HG03175 (cell line): ENCODE measurements around the gene POU3F1.
"Not testable (repeated sequence)": the region's sequence is repeated elsewhere in the genome, so short reads cannot be mapped to it uniquely, and the experiment has no call there.

Experiments used
- ATAC-seq: cut with Tn5 transposase; IDR thresholded peaks from one replicate; pipeline ENCODE4 v1.9.1; 2021; ENCODE audit warnings: mild to moderate bottlenecking, moderate library complexity; ENCODE audit not compliant: unreplicated experiment

Gene POU3F1

GRCh38 chr1:38050397-38051078 lies 3.9 kb upstream of the POU3F1 start:
- ATAC-seq, result no peak

GRCh38 chr1:38047603-38048141 lies 1.1 kb upstream of the POU3F1 start:
- no peak for ATAC-seq

- ATAC-seq, result peak; percentile 62
Measured at GRCh38 chr1:38046884-38047602, 450 bp upstream of the POU3F1 start.

GRCh38 chr1:38045401-38046332 lies 926 bp downstream of the POU3F1 start:
- ATAC-seq, result no peak

DNA sequence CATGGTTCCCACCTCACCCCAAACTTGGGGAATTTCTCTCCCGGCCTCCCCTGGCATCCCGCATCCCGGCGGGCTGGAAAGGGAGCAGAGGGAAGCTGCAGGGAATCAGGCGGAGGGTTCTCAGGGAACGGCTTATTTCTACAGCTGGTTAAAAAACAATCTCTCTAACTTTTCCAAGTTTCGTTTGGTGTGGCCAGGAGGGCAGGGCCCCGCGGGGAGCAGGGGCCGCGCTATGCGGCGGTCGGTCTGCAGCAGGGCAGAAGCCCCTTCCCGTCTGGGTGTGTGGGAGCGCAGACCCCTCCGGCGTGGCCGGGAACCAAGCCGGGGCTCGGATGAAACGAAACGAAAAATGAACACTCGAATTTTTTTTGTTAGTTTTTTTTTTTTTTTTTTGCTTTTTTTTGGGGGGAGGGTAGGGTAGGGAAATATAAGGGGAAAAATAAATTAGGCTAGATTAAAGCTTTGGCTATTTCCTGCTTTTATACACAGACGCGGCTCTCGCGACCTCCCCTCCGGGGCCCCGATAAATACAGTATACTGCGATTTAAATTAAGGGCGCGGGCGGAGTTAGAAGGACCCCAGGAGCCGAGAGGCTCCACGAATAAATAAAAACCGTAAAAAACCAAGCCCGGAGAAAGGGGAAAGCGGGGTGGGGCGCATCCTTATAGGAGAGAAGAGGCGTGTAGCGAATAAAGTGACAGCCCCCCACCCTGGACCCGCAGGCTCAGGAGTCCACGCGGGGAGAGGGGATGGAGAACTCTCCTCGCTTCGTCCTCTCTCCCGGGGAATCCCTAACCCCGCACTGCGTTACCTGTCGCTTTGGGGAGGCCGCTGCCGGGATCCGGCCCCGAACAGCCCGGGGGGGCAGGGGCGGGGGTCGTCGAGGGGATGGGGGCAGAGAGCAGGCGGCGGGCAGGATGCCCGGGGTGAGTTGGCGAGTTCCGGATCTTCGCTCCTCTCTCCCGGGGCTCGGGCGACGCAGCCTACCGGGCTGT lies 2.1 kb downstream of the POU3F1 start:
- ATAC-seq, result no peak

DNA sequence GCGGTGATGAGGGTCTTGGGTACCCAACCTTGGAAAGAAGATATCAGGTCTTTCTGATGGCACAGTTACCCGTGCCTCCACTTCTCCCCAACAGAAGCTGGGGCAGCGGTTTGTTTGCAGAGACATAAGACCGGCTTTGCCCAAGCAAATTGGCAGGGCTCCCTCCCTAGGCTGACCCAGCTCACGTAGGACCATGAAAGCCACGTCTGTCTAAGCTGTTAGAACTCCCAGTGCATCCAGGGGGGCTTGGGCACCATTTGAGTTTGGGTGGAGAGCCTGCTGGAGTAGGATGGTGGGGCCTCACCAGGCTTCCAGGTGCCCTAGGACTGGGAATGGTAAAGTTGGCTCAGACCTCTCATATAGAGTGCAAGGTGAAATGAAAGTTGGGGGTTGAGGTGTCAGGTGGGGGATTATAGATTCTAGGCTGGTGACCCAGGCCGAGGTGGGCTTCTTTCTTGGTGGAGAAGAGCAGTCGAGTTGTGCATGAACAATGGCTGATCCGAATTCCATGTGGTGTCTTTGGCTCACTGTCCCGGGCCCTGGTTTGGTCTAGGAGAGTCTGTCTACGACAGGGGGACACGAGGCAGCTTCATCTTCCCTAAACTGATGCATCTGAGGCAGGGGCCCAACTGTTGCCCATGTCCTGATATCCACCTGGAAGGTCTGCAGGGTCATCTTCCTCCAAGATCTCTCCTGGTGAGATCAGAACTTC lies 3.4 kb downstream of the POU3F1 start:
- ATAC-seq, result no peak

DNA sequence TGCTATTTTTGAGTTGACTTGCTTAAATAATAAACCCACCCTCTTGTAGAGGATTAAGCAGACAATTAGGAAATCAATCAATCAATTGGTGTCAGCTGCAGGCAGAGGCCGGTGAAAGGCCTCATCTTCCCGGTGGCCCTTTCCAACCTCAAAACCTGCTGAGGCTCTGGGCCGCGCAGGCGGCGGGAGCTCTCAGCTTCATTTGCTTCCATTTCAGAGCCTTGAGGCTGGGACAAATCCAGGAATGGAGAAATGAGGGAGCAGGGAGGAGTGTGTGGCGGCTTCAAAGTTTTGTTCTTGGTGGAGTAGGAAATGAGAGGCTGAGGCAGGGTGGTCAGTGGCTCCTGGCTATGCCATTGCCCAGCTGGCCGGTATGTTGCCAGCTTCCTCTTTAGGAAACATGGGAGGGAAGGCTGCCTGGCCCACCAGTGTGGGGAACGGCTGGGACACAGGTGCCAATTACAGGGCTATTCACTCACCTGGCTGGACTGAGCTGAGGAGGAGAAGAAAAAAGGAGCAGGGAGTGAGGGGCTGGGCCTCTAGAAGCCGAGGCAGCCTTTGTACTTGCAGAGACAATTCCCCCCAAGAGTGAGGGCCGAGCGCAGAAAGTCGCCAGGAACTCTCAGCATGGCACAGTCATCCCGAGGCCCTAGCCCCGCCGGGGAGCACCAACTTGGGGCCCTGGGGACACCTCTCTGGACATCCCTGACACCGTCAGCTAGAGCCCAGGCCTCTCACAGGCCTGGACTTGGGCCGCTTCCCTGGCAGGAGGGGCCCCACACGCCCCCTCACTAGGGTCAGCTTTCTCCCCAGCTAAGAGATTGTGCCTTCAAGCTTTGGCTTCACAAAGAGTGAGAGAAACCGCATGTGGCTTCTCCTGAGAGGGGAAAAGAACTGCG lies 4.4 kb downstream of the POU3F1 start:
- no peak for ATAC-seq

DNA sequence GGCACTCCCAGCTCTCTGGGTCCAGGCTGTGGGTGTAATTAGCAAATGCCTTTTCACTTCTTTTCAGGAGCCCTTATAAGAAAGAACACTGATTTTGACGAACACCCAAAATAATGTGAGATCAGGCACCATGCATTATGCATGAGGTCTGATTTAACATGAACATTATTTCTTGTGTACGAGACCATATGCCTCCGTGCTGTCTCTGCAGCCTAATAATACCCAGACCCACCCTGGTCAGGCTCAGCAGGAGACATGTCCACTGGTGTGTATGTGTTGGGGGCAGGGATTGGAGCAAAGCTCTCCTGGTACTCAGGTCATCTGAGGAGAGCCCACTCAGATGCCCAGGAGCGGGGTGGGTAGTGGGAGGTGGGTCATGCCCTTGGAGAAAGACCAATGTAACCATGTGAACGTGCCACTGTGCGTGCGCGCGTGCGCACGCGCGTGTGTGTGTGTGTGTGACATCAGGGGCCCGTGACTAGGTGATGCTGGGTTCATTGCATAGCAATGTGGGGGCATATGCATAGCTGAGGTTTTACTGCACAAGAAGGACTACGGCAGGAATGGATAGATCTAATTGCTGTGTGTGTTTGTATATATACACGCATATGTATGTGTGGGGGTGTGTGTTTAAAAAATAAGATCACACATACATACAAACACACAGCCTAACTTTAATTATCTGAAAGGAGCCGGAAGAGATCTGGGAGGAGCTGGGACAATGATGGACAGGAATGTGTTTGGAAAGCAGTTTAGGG lies 7.1 kb downstream of the POU3F1 start:
- no peak for ATAC-seq

DNA sequence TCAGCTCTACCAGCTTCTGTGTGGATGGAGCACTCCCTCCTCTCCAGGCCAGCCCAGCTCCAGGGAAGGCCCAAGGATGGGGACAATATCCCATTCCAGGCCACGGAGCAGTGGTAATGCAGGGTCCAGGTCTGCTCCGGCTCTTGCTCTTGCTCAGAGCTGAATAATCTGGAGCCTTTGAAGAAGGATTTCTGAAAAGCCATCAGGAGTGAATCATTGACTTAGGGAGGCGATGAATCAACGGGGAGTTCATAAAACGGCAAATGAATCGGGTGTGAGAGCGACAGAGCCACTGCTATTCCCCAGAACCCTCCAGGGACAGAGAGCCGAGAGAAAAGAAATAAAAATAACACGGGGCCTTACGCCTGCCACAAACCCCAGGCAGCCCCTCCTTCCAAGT lies 7.7 kb downstream of the POU3F1 start:
- ATAC-seq, result no peak

DNA sequence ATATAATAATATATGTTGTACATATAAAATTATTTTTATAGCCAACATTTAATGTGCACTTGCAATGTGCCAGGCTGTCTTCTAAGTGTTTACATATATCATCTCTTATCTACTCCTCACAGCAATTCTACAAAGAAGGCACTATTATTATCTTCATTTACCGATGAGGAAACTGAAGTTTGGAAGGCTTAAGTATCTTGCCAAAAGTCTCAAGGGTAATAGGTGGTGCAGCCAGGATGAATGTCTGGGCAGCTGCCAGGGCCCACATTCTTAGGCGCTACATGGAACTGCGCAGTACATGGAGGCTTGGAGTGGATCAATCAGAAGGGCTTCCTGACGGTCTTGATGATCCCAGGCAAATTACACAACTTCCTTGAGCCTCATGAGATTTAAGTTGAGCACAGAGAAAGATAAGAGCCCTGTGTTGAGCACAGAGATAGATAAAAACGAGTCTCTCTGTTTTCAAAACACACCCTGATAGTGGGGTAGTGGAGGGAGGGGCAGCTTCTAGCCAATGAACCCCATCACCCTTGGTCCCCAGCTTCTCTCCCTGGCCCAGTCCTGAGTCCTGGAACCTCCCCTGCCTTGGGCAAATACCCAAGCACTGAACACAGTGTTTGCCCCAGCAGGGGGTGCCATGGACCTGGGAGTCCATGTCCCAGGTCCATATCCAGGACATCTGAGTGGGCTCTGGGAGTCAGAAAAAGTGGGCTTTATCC lies 9.2 kb downstream of the POU3F1 start:
- no peak for ATAC-seq

DNA sequence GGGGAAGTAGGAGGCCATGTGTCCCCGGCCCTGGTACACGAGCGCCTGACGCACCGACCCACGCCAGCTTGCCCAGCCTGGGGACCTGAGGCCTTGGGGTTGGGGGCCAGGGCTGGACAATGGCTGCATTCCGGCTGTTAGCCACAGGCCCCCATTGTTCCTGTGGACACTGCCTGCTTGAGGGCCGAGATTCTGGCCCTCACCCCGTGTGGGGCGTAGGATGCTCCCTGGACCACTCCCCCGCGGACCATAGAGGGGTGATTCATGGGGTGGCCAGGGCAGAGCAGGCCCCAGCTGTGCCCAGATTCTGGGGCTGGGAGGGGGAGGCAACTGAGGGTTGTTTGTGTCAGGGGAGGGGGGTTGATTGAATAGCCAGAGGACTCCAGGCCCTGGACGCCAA lies 11.7 kb downstream of the POU3F1 start:
- no peak for ATAC-seq

DNA sequence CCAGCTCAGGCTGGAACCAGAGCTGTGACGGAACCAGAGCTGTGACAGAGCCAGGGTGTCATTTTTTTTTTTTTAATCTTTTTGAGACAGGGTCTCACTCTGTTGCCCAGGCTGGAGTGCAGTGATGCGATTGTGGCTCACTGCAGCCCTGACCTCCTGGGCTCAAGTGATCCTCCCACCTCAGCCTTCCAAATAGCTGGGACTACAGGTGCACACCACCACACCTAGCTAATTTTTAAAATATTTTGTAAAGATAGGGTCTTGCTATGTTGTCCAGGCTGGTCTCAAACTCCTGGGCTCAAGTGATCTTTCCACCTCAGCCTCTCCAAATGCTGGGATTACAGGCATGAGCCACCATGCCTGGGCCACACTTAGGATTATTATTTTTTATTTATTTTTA lies 13.6 kb downstream of the POU3F1 start:
- ATAC-seq, result not testable (repeated sequence)

DNA sequence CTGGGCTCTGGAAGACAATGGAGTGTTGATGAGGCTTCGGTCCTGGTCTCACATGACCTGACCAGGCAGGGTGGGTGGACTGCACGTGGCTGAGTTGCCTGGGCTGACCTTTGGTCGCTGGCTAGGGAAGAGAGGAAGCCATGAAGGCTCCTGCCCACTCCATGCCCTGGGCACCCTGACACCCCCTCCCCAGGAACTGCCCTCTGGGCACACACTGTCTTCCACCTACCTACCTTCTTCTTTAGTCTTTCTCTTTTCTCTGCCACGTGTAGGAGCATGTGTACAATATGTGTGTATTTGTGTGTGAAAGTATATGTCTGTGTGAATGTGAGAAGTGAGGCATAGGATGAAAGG lies 15.1 kb downstream of the POU3F1 start:
- ATAC-seq, result no peak

GRCh38 chr1:38030596-38031512 lies 15.7 kb downstream of the POU3F1 start:
- no peak for ATAC-seq

DNA sequence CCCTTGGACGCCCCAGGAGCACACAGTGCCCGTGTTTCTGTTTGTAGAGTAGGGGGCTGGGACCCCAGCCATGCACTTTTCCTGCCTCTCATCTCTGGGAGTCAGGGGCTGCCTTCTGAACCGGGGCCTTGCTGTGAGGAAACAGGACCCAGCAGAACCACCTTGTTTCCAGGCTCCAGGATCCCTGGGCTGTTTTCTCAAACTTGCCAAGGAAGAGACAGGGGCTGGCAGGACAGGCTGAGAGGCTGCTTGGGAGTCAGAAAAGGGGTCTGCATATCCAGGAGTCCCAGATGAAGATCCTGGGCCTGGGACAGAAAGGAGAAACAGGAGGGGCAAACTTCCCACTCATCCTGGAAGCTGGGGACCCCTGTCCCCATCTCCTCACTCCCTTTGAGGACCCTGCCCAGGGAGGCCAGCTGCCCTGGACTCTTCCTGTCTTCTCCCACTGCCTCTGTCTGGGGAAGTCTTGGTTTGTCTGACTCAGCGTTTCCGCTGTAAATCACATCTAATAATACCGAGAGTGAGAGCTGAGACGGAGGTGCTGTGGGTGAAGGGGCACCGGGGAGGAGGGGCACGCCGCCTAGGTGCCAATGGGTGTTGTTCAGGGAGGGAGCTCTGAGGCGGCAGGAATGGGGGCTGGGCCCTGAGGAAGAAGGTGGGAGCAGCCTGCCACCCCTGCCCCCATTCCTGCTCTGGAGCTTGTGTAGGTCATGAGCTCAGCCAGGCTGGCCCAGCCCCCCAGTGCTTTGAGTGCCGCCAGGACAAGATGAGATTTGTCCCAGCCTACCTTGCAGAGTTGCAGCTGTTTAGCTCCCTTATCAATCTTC lies 16.7 kb downstream of the POU3F1 start:
- ATAC-seq, result peak; percentile 54
